Left lobe of liver (tissue), 2 donors: ENCODE measurements around the gene DNAH14. TPM values are rescaled to one million over a fixed set of nuclear protein-coding genes. Genes with fewer than 3 reads are reported as not detected.
"Not testable (repeated sequence)": the region's sequence is repeated elsewhere in the genome, so short reads cannot be mapped to it uniquely, and the experiment has no call there.

Source experiments
- ATAC-seq: fragments of 200-7000 bp; cut with Tn5 transposase; one replicate; pipeline ENCODE4 v1.9.1; 2020; ENCODE audit warnings: mild to moderate bottlenecking, moderate library complexity
- DNase-seq: peaks from one replicate; pipeline ENCODE4 v3.0.0-alpha.2; 2020; ENCODE audit warnings: low spot score
- total RNA-seq: library from RNA; stranded (reverse); gene quantifications from one replicate; pipeline ENCODE4 v1.2.1, GENCODE V29; 2021
- donor health status: DM: no; HTN: no; CAD: no; lungs with moderate emphysema.
- donor health status: DM: no; HTN: yes; CAD: no.

DNAH14 gene
- total RNA-seq, 1 donor from 2014 or later: 5.9 TPM

- no peak for DNase-seq
- no peak for ATAC-seq
Observed at GRCh38 chr1:225137976-225138375, 208.5 kb downstream of the DNAH14 start.

- DNase-seq (no peak), ATAC-seq (no peak)
Observed at GRCh38 chr1:225143001-225143400, 213.5 kb downstream of the DNAH14 start.

- ATAC-seq (no peak), DNase-seq (no peak)
Observed at GRCh38 chr1:225146478-225146877, 217.0 kb downstream of the DNAH14 start.

GRCh38 chr1:225147791-225148190, 218.3 kb downstream of the DNAH14 start:
- not testable (repeated sequence) for DNase-seq, ATAC-seq

- DNase-seq (no peak), ATAC-seq (no peak)
Observed at GRCh38 chr1:225152061-225152460, 222.6 kb downstream of the DNAH14 start.

- ATAC-seq: no peak
- no peak for DNase-seq
Observed at GRCh38 chr1:225155555-225155954, 226.1 kb downstream of the DNAH14 start.

GRCh38 chr1:225156254-225156653, 226.8 kb downstream of the DNAH14 start:
- DNase-seq: no peak
- no peak for ATAC-seq

- ATAC-seq: no peak
- DNase-seq: no peak
Observed at GRCh38 chr1:225158291-225158690, 228.8 kb downstream of the DNAH14 start.

GRCh38 chr1:225159793-225160192, 230.3 kb downstream of the DNAH14 start:
- DNase-seq (no peak), ATAC-seq (no peak)

GRCh38 chr1:225177409-225177808, 247.9 kb downstream of the DNAH14 start:
- DNase-seq, ATAC-seq: not testable (repeated sequence)

- no peak for DNase-seq
- ATAC-seq: no peak
Observed at GRCh38 chr1:225179686-225180085, 250.2 kb downstream of the DNAH14 start.

- DNase-seq: no peak
- ATAC-seq: no peak
Observed at GRCh38 chr1:225182716-225183115, 253.2 kb downstream of the DNAH14 start.

- no peak for DNase-seq
- no peak for ATAC-seq
Observed at GRCh38 chr1:225191199-225191753, 261.8 kb downstream of the DNAH14 start.

GRCh38 chr1:225201447-225201846, 272.0 kb downstream of the DNAH14 start:
- ATAC-seq: no peak
- no peak for DNase-seq

GRCh38 chr1:225207791-225208190, 278.3 kb downstream of the DNAH14 start:
- ATAC-seq: no peak
- no peak for DNase-seq

- no peak for ATAC-seq
- DNase-seq: no peak
Observed at GRCh38 chr1:225209153-225209552, 279.7 kb downstream of the DNAH14 start.

- not testable (repeated sequence) for ATAC-seq, DNase-seq
Observed at GRCh38 chr1:225210180-225210579, 280.7 kb downstream of the DNAH14 start.

- not testable (repeated sequence) for DNase-seq, ATAC-seq
Observed at GRCh38 chr1:225211694-225212442, 282.4 kb downstream of the DNAH14 start.

GRCh38 chr1:225224287-225224686, 294.8 kb downstream of the DNAH14 start:
- DNase-seq: no peak
- no peak for ATAC-seq

GRCh38 chr1:225225681-225226080, 296.2 kb downstream of the DNAH14 start:
- no peak for ATAC-seq

GRCh38 chr1:225228871-225229303, 299.4 kb downstream of the DNAH14 start:
- DNase-seq: no peak
- ATAC-seq: no peak

More at GRCh38 chr1:225225681-225226080, 296.2 kb downstream of the DNAH14 start:
- DNase-seq: no peak

- ATAC-seq, DNase-seq: not testable (repeated sequence)
Observed at GRCh38 chr1:225229429-225229828, 300.0 kb downstream of the DNAH14 start.
